ENCODE measurements around the gene ZFP14.

Gene ZFP14

DNA sequence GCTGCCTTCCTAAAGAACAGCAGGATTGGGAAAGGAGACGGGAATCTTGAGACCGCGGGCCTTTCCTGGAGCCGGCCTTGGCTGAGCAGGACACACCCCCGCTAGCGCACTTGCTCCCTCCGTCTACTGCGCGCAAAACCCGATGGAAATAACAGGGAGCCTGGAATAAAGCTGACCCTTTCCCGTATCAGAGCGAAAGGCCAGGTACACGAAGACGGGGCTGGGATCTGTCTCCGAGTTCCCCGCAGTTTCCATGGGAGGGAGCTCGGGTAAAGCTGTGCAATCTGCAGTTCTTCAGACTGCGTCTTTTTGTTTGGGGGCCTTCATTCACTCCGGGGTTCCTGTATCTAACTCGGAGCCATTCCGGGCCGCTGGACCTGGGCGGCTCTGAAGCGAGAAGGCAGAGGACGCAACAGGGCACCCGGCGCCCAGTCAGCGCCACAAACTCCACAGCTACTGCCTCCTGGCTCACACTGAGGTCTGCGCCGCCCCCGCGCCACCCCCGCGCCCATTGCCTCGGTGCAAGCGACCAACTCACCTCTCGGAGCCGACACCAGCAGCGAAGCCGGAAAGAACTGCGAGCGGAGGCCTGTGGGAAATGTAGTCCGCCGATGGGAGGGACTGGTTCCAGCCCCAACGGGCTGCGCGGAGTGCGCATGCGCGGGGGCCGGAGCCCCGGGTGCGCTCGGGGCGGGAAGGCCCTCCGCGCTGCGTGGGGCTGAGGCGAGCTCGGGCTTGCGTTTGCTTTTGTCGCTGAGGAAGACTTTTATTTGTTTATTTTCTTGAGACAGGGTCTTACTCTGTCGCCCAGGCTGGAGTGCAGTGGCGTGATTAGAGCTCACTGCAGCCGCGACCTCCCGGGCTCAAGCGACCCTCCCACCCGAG lies at the start of gene ZFP14:
ZFP14 (minus strand) TSS at position 577 of the 885 bp plus-strand sequence. CDS start 11,309 bp downstream, outside the sequence.
- DNase-seq = peak; percentile 95 to 97

DNA sequence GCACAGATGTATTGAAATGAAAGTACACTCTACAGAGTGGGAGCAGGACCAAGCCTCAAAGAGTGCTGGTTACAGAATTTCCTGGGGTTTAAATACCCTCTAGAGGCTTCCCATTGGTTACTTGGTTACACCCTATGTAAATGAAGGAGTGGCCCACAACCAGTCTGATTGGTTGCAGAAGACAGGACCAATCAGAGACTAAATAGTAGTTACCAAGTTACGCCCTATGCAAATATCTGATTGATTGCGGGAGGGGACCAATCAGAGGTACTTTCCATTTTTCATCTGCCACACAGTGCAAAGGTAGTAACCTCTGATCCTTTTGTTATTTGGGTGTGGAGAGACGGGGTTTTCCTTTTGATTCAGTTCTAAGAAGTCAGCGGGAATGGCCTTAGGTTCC lies 44.9 kb upstream of the ZFP14 start:
- DNase-seq = no peak

DNA sequence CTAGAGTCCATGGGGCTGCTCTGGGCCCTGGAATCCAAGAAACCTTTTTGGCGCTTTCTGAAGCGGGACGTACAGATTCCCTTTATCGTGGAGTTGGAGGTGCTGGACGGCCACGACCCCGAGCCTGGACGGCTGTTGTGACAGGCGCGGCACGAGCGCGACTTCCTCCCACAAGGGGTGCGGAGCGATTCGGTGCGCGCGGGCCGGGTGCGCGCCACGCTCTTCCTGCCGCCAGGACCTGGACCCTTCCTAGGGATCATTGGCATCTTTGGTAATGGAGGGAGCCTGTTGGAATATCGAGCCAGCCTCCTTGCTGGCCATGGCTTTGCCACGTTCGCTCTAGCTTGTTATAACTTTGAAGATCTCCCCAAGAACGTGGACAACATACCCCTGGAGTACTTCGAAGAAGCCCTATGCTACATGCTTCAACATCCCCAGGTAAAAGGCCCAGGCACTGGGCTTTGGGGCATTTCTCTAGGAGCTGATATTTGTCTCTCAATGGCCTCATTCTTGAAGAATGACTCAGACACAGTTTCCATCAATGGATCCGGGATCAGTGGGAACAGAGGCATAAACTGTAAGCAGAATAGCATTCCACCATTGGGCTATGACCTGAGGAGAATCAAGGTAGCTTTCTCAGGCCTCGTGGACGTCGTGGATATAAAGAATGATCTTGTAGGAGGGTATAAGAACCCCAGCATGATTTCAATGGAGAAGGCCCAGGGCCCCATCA lies 42.9 kb upstream of the ZFP14 start:
- DNase-seq = no peak

DNA sequence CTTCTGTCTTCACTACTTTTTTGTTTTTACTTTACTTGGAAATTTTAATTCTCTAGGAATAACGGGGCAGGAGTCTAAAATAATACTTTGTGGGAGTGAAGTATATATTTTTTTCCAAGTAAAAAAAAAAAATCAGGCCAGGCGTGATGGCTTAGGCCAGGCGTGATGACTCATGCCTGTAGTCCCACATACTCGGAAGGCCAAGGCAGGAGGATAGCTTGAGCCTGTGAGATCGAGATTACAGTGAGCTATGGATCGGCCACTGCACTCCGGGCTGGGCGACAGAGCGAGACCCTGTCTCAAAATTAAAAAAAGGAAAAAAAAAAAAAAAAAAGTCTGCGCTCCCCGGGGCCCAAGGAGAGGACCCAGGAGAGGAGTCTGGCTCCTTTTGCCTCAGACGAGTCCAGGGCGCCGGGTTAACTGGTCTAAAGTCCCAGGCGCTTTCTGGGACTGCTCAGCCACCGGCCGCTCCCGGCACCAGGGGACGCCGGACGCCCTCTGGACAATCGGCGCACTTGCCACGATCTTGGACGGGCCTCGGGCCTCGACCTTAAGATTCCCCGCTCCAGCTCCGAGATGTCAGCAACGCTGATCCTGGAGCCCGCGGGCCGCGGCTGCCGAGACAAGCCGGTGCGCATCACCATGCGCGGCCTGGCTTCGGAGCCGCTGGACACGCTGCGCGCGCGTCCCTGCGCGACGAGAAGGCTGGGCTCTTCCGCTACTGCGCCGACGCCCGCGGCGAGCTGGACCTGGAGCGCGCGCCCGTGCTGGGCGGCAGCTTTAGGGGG lies 42.2 kb upstream of the ZFP14 start:
- DNase-seq = no peak

DNA sequence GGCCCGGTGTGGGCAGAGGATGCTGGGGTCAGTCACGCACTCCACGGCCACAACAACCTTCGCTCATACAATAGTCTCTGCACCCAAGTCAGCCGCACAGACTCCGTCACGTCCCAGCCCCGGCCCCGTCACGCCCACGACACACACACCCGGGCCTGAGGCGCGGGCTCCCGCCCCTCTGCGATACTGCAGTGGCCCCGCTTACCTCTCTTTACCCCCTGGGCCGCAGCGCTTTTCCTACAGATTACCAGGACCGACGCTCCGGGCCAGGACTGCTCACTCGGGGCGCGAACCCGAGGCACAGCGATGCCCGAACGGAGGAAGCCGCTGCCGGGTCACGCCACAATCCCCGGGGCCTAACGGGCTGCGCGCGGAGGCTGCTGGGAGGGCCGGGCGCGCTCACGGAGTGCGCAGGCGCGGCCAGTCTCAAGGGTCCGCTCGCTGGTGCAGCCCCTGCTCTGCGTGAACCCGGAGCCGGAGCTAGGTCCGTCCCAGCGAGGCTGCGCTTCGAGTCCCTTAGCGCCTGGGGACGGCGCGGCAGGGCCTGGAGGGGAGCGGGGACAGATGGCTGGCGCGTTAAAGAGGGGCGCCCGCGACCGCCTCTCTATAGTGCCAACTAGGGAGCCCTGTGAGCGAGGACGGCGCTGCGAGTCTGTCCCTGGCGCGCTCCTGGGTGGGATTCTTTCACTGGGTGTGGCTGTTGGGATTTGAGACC lies 39.4 kb upstream of the ZFP14 start, which contains the start of gene ZFP82:
ZFP82 (minus strand) TSS at position 358 of the 715 bp plus-strand sequence. CDS start 8,855 bp downstream, outside the sequence.
- peak; percentile 81 to 83 for DNase-seq

DNA sequence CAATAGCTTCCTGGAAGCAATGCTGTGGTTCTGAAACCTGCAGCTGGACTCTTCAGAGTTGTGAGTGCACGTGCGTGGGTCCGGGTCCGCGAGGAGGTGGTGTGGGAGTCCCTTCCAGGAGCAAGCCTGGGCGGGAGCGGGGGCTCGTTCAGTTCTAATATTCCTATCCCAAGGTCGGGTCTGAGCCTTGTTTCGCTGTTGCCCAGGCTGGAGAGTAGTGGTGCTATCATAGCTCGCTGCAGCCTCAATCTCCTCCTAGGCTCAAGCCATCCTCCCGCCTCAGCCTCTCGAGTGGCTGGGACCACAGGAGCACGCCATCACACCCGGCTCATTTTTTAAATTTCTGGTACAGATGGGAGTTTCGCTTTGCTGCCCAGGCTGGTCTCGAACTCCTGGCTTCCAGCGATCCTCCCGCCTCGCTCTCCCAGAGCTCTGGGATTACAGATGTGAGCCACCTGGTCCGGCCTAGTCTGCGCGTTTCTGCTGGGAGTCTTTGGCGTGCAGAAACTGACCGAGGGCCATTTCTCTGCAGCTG lies 38.8 kb upstream of the ZFP14 start:
- no peak for DNase-seq

DNA sequence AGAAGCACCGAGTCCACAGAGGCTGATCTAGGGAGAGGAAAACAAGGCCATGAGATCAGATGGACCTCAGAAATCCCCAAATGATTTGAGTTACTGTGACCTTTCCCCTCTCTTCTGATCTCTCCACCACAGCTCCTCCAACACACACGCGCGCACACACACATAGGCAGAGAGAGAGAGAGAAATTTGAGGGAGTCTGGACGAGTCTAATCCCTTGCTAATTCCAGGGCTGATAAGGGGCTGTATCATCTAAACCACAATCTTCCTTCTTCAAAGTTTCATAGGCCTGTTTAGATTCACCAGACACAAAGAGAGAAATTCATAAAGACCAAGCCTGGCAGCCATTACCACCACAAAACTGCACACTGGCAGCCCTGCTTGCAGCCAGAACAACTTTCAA lies 30.8 kb upstream of the ZFP14 start:
- no peak for DNase-seq

DNA sequence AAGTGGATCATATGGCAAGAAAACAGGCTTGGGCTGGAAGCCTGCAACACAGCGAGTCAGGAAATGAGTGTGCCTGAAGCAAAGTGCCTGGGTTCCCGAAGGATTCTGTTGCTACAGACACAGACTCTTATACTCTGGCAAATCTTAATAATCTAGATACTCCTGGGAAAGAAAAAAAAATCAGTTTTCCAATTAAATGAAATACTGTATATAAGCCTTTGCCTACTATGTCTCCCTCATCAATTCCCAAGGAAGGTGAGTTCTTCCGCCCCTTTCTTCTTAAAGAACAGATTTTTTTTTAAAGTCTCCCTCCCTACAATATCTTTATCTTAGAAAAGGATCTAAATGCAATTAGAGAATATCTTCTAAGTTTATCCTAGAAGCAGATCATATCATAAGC lies 29.1 kb upstream of the ZFP14 start:
- DNase-seq = no peak

DNA sequence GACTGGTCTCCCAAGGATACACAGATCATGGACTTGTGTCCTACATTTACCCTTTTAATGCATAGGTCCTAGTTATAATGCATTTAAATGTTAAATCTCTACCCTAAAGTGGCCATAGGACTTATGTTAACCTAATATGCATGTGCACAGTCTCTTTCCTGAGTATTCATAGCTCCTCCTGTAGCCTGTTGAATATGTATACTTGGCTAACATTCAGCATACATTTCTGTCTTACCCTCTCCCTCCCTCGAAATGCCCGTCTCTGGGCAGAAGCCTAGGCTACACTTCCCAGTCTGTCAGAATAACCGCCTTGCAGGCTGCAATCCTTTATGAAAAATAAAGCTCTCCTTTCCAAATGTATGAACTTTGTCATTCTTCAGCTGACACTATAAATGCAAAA lies 25.5 kb upstream of the ZFP14 start:
- no peak for DNase-seq

DNA sequence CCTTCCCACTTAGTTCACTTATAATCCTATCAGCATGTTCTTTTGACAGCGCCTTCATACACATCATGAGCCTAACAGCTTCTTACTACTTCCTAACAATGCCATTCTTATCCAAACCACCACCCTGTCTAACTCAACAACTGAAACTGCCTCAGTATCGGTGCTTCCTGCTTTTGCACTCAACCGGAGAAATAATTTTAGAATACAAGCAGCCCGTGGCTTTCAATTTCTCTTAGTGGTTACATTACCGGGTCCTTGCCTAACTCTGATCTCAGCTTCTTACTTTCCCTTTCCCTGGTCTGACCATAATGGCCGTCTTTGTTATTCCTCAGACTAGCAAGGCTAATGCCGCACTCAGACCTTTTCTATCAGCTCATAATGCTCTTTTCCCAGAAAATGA lies 22.5 kb upstream of the ZFP14 start:
- no peak for DNase-seq

DNA sequence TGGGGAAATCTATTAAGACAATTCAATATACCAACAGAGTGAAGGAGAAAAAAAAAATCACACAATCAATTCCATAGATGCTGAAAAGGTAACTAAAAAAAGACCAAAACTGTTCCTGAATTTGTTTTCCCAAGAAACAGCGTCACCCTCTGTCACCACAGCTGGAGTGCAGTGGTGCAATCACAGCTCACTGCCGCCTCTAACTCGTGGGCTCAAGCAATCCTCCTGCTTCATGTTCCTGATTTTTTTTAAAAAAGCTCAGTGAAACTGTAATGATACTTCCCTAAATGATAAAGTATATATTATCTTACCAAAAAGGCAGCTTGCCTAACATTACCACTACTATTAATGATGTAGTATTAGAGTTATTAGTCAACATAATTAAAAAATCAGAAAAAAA lies 19.6 kb upstream of the ZFP14 start:
- no peak for DNase-seq

DNA sequence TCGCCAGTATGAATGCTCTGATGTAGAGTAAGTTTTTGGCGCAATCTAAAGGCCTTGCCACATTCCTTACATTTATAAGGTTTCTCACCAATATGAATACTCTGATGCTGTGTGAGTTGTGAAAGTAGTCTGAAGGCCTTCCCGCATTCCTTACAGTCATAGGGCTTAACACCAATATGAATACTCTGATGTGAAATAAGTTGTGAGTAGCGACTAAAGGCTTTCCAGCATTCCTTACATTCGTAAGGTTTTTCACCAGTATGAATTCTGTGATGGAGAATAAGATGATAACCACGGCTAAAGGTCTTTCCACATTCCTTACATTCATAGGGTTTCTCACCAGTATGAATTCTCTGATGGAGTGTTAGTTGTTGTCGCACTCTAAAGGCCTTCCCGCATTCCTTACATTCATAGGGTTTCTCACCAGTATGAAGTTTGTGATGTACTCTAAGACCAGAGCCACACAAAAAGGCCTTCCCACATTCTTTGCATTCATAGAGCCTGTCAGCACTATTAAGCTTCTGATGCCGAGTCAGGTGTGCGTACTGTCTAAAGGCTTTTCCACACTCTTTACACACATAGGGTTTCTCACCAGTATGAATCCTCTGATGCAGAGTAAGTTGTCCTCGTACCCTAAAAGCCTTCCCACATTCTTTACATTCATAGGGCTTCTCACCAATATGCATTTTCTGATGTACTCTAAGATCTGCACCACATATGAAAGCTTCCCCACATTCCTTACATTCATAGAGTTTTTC lies 14.1 kb upstream of the ZFP14 start:
- no peak for DNase-seq

DNA sequence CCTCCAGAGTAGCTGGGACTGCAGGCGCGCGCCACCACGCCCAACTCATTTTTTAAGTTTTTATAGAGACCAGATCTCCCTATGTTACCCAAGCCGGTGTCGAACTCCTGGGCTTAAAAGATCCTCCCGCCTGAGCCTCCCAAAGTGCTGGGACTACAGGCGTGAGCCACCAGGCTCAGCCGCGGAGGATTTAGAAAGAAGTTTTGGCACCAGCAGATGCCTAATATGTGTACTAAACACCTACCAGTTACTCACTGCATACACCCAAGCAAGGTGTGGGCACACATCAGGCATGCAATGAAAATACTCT lies 464 bp upstream of the ZFP14 start:
- DNase-seq = no peak

DNA sequence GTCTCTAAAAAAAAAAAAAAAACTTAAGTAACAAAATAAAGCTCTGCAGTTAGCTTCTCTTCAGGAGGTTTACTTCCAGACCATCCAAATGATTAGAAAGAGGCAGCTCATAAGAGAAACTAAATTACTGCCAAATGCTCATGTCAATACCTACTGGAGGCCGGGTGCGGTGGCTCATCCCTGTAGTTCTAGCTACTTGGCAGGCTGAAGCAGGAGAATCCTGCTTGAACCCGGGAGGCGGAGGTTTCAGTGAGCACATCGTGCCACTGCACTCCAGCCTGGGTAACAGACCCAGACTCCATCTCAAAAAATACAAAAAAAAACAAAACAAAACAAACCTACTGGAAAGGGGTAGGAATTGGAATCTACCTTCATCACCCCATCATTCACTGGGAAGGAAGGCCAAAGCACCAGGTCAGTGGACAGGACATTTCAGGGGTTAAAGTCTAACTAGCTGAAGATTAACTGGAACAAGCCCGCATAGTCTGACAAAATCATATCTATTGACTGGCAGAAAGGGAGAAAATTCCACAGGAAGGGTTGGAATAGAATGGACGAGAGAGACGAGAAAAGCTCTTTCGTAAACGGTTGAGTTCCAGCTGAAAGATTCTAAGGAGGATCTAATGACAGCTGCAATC lies 1.3 kb downstream of the ZFP14 start:
- DNase-seq = no peak

DNA sequence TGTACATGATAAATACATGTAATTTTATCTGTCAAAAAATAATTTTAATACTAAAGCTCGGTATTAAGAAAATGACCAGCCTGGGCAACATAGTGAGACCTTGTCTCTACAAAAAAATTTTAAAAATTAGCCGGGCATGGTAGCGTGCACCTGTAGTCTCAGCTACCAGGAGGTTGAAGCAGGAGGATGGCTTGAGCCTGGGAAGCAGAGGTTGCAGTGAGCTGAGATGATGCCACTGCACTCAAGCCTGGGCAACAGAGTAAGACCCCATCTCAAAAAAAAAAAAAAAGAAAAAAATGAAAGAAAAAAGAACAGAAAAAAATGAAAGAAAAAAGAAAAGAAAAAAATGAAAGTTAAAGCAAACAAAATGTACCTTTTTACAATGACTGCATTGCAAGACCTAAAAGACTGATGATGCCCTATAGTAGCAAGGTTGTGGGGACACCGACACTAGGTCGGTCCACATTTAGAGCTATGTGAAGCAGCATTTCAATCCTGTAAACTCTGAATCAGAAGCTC lies 5.3 kb downstream of the ZFP14 start:
- DNase-seq = no peak

DNA sequence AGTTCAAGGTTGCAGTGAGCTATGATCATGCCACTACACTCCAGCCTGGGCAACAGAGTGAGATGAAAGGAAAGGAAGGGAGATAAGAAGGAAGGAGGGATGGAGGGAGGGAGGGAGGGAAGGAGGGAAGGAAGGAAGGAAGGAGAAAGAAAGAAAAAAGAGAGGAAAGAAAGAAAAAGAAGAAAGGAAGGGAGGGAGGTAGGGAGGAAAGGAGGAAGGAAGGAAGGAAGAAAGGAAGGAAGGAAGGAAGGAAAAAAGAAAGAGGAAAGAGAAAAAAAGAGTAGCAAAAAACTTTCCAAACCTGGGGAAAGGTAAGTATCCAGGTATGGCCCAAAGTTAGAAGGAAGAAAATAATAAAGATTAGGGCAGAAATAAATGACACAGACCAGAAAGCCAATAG lies 7.1 kb downstream of the ZFP14 start:
- no peak for DNase-seq

DNA sequence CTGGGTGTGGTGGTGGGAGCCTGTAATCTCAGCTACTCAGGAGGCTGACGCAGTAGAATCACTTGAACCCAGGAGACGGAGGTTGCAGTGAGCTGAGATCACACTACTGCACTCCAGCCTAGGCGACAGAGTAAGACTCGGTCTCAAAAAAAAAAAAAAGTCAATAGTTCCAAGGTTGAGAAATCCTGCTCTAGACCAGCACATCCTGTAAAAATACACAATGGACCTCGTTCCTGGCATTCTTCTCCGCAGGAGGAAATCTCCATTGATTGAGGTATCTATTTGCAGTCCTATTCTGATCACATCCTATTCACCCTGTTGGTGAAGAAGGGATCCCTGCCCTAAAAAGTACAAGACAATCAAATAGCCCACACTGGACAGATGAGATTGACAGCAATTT lies 15.2 kb downstream of the ZFP14 start:
- no peak for DNase-seq

DNA sequence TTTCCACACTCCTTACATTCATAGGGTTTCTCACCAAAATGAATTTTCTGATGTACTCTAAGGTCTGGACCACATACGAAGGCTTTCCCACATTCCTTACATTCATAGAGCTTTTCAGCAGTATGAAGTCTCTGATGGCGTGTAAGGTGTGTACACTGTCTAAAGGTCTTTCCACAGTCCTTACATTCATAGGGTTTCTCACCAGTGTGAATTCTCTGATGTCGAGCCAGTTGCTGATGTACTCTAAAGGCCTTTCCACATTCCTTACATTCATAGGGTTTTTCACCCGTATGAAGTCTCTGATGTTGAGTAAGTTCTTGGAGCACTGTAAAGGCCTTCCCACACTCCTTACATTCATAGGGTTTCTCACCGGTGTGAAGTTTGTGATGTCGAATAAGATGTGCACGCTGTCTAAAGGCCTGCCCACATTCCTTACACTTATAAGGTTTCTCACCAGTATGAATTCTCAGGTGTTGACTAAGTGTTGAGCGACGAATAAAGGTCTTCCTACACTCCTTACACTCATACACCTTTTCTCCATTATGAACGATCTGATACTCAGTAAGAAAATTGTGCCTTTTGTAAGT lies 38.1 kb downstream of the ZFP14 start:
- no peak for DNase-seq

DNA sequence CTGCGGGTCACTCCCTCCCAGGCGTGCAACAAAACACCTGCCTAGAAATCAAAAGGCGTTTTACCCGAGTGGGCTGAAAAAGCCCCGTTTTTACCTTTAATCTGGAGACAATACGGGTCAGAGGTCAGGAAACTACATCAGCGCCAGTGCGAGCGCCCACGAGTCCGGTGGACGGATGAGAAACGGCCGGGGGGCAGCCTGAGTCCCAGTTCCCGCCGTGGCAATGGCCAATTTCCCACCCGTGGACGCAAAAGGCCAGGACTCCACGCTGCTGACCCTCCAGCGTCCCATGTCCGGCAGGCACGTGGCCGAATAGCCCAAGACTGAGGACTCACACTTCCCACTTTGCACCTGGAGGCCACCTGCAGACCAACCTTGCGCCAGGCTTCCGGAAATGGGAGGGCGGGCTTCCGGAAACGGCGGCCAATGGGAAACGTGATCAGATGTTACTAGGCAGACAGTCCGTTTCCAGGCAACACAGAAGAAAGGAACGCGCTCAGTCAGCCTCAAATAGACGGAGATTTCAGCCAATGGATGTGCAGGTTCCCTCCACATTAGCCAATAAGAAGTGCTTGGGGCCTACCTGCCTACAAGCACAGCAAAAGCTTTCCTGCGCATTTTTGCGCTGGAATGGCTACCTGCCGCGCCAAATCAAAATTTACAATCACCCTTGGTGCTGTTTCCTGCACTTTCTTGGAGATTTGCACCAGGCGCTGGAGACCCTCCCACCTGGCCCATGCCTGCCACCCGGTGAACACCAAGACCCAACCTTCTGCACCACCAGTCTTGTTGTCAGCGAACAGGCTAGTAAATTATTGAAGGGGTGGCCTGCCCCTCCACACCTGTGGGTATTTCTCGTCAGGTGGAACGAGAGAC lies 47.4 kb downstream of the ZFP14 start:
- peak; percentile 82 to 87 for DNase-seq

DNA sequence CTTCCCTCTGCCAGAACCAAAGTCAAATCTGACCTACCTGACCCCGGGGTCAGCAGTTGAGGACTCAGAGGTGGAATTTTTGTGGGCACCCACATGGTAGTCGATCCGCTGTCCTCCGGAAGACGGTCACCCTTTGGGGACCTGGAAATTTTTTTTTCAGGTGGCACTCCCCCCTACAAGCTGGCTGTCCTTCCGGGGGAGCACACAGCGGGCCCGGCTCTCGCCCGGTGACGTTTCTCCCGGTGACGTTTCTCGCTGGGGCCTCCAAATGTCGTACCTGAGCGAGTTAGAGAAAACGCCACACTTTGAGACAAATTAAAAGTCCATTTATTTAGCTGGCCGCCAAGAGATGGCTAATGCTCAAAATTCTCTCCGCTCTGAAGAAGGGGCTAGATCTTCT lies 48.8 kb downstream of the ZFP14 start:
- DNase-seq = no peak

Measured in CD4-positive, alpha-beta T cell treated with Interferon alpha-2 for 1 hour (primary cell).